Keratinocyte (primary cell): Measurements from ENCODE around the gene ASB14.

Experiments
- EZH2 ChIP-seq: IDR thresholded peaks from one replicate; pipeline ENCODE4 v1.6.1; 2012; ENCODE audit warnings: inconsistent platforms, mild to moderate bottlenecking, low read length, moderate library complexity
- TF ChIP-seq, protein P1 (sequence below), 3 experiments: IDR thresholded peaks in 1 of 3; conservative IDR thresholded peaks in 1 of 3; optimal IDR thresholded peaks in 1 of 3; 2 replicates in 2 of 3; 3 replicates in 1 of 3; pipeline versions ENCODE3 to v1.5.1; 2011; ENCODE audit warnings: low read length in 3 of 3, mild to moderate bottlenecking in 3 of 3, moderate library complexity in 2 of 3, control low read depth in 1 of 3, inconsistent platforms in 1 of 3; ENCODE audit not compliant: insufficient read depth in 2 of 3; ENCODE audit errors: extremely low read depth in 1 of 3

DNA sequence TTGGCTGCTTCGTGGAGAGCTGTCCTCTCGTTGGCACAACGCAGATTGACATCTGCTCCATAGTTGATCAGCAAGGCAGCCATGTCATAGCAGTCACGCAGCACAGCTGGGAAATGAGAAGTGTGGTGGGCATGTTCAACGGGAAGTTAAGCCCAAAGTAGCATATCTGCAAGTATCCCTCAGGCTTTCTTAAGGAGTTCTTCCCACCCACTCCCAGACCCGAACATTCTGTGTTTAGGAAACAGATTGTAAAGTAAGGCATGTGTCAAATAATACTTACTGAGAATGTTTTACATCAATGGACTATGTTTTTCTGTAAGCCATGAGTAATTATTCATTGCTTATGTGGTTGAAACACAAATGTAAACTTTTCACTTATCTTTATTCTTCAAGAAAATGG, 9.2 kb downstream of the ASB14 start:
- TF ChIP-seq, protein P1, sequence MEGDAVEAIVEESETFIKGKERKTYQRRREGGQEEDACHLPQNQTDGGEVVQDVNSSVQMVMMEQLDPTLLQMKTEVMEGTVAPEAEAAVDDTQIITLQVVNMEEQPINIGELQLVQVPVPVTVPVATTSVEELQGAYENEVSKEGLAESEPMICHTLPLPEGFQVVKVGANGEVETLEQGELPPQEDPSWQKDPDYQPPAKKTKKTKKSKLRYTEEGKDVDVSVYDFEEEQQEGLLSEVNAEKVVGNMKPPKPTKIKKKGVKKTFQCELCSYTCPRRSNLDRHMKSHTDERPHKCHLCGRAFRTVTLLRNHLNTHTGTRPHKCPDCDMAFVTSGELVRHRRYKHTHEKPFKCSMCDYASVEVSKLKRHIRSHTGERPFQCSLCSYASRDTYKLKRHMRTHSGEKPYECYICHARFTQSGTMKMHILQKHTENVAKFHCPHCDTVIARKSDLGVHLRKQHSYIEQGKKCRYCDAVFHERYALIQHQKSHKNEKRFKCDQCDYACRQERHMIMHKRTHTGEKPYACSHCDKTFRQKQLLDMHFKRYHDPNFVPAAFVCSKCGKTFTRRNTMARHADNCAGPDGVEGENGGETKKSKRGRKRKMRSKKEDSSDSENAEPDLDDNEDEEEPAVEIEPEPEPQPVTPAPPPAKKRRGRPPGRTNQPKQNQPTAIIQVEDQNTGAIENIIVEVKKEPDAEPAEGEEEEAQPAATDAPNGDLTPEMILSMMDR (optimal IDR thresholded peaks at IDR 0.05 in 1 of 3, IDR thresholded peaks at IDR 0.05 in 1 of 3, conservative IDR thresholded peaks at IDR 0.05 in 1 of 3; ENCODE audit: extremely low read depth in 1 of 3, insufficient read depth in 2 of 3, low read length in 3 of 3): no peak
- TF ChIP-seq EZH2: no peak
